HCT116 (cell line): Measurements from ENCODE around the gene DNAAF5.

Experiments used
- EGR1 ChIP-seq: IDR thresholded peaks from 2 replicates; pipeline ENCODE4 v1.6.1; 2012; ENCODE audit warnings: low read depth
- EZH2 ChIP-seq: fragments of 200-600 bp; sonication (generic); IDR thresholded peaks from 2 replicates; pipeline ENCODE4 v1.6.1; 2017; ENCODE audit warnings: antibody characterized with exemption, mixed run types
- EZH2phosphoT487 ChIP-seq: fragments of 200-600 bp; IDR thresholded peaks from 2 replicates; pipeline ENCODE4 v1.6.1; 2018; ENCODE audit warnings: antibody characterized with exemption, borderline replicate concordance
- POLR2A ChIP-seq: IDR thresholded peaks from 2 replicates; pipeline ENCODE4 v1.7.0; 2011; ENCODE audit warnings: borderline replicate concordance; ENCODE audit not compliant: insufficient read depth, insufficient read length; ENCODE audit errors: extremely low read depth
- POLR2AphosphoS5 ChIP-seq: IDR thresholded peaks from 2 replicates; pipeline ENCODE4 v1.6.1; 2011; ENCODE audit warnings: mild to moderate bottlenecking, low read depth, low read length, moderate library complexity
- YY1 ChIP-seq: IDR thresholded peaks from 2 replicates; pipeline ENCODE4 v1.6.1; 2011; ENCODE audit warnings: low read length, low read depth, moderate library complexity, mild to moderate bottlenecking; ENCODE audit not compliant: insufficient replicate concordance; ENCODE audit errors: extremely low read depth
- ZNF274 ChIP-seq: fragments of 200-500 bp; sonication (Bioruptor generic); IDR thresholded peaks from 2 replicates; pipeline ENCODE4 v1.6.1; 2014; ENCODE audit warnings: mild to moderate bottlenecking, low read depth, low read length, inconsistent platforms
- TF ChIP-seq, protein P1 (sequence below), 3 experiments: fragments of 200-600 bp in 1 of 3; sonication (generic) in 1 of 3; IDR thresholded peaks in 2 of 3; conservative IDR thresholded peaks in 1 of 3; 2 replicates each; pipeline ENCODE4 v1.5.1; 2012 to 2017; ENCODE audit warnings: low read depth in 2 of 3, low read length in 2 of 3, antibody characterized with exemption in 1 of 3, borderline replicate concordance in 1 of 3, control low read depth in 1 of 3, mild to moderate bottlenecking in 1 of 3, mixed read lengths in 1 of 3, mixed run types in 1 of 3, moderate library complexity in 1 of 3; ENCODE audit not compliant: insufficient read depth in 1 of 3
- TF ChIP-seq, protein P2 (sequence below): IDR thresholded peaks from 2 replicates; pipeline ENCODE4 v1.6.1; 2011; ENCODE audit warnings: mild to moderate bottlenecking, low read length, moderate library complexity; ENCODE audit not compliant: insufficient replicate concordance; ENCODE audit errors: extremely low read depth
- TF ChIP-seq, protein P3 (sequence below): IDR thresholded peaks from 2 replicates; pipeline ENCODE4 v1.6.1; 2012; ENCODE audit warnings: low read depth

DNA sequence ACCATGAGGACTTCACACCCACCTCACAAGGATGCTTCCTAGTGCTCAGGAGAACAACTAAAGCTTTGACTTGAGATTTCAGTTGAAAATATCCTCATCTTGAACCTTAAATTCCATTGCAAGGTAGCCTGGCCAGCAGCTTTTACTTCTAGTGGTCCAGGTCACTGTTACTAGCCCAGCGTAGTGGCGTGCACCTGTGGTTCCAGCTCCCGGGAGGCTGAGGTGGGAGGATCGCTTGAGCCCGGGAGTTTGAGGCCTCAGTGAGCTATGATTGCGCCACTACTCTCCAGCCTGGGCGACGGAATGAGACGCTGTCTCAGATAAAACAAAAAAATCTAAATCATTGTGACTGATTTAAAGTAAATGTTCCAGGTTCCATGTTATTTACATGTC is 28.9 kb downstream of the DNAAF5 start:
- no peak for TF ChIP-seq EGR1
- TF ChIP-seq, protein P1, sequence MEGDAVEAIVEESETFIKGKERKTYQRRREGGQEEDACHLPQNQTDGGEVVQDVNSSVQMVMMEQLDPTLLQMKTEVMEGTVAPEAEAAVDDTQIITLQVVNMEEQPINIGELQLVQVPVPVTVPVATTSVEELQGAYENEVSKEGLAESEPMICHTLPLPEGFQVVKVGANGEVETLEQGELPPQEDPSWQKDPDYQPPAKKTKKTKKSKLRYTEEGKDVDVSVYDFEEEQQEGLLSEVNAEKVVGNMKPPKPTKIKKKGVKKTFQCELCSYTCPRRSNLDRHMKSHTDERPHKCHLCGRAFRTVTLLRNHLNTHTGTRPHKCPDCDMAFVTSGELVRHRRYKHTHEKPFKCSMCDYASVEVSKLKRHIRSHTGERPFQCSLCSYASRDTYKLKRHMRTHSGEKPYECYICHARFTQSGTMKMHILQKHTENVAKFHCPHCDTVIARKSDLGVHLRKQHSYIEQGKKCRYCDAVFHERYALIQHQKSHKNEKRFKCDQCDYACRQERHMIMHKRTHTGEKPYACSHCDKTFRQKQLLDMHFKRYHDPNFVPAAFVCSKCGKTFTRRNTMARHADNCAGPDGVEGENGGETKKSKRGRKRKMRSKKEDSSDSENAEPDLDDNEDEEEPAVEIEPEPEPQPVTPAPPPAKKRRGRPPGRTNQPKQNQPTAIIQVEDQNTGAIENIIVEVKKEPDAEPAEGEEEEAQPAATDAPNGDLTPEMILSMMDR (IDR thresholded peaks at IDR 0.05 in 2 of 3, conservative IDR thresholded peaks at IDR 0.05 in 1 of 3; ENCODE audit: borderline replicate concordance in 1 of 3, insufficient read depth in 1 of 3, low read depth in 2 of 3, low read length in 2 of 3), result no peak
- TF ChIP-seq POLR2A, result no peak
- TF ChIP-seq ZNF274, result no peak
- TF ChIP-seq EZH2, result no peak
- TF ChIP-seq EZH2phosphoT487, result no peak
- TF ChIP-seq, protein P2, sequence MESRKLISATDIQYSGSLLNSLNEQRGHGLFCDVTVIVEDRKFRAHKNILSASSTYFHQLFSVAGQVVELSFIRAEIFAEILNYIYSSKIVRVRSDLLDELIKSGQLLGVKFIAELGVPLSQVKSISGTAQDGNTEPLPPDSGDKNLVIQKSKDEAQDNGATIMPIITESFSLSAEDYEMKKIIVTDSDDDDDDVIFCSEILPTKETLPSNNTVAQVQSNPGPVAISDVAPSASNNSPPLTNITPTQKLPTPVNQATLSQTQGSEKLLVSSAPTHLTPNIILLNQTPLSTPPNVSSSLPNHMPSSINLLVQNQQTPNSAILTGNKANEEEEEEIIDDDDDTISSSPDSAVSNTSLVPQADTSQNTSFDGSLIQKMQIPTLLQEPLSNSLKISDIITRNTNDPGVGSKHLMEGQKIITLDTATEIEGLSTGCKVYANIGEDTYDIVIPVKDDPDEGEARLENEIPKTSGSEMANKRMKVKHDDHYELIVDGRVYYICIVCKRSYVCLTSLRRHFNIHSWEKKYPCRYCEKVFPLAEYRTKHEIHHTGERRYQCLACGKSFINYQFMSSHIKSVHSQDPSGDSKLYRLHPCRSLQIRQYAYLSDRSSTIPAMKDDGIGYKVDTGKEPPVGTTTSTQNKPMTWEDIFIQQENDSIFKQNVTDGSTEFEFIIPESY, result no peak
- no peak for TF ChIP-seq POLR2AphosphoS5
- no peak for TF ChIP-seq YY1
- TF ChIP-seq, protein P3, sequence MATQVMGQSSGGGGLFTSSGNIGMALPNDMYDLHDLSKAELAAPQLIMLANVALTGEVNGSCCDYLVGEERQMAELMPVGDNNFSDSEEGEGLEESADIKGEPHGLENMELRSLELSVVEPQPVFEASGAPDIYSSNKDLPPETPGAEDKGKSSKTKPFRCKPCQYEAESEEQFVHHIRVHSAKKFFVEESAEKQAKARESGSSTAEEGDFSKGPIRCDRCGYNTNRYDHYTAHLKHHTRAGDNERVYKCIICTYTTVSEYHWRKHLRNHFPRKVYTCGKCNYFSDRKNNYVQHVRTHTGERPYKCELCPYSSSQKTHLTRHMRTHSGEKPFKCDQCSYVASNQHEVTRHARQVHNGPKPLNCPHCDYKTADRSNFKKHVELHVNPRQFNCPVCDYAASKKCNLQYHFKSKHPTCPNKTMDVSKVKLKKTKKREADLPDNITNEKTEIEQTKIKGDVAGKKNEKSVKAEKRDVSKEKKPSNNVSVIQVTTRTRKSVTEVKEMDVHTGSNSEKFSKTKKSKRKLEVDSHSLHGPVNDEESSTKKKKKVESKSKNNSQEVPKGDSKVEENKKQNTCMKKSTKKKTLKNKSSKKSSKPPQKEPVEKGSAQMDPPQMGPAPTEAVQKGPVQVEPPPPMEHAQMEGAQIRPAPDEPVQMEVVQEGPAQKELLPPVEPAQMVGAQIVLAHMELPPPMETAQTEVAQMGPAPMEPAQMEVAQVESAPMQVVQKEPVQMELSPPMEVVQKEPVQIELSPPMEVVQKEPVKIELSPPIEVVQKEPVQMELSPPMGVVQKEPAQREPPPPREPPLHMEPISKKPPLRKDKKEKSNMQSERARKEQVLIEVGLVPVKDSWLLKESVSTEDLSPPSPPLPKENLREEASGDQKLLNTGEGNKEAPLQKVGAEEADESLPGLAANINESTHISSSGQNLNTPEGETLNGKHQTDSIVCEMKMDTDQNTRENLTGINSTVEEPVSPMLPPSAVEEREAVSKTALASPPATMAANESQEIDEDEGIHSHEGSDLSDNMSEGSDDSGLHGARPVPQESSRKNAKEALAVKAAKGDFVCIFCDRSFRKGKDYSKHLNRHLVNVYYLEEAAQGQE, result no peak
